ENCODE results near the gene DAG1. TPM values are rescaled to one million over a fixed set of nuclear protein-coding genes. Genes with fewer than 3 reads are reported as not detected.

DAG1 gene
- polyA plus RNA-seq, 3 donors = 3.9 to 5.8 (median 4.2) TPM

- Mint-ChIP-seq H3K4me1 (peaks cover 3% of the 10 kb centered on the region), H3K36me3 (no peaks in the 10 kb centered on the region), H3K4me3 (no peak overlapping the region), H3K9me3 (no peaks in the 10 kb centered on the region), H3K27me3 (ENCODE audit: low read depth in 3 of 3) (peaks cover 3 to 8% (median 7%) of the 10 kb centered on the region in 3 donors), H3K27ac (no peak overlapping the region)
- no peaks in the 10 kb centered on the region for H3K27me3 ChIP-seq (ENCODE audit: control insufficient read depth in 2 of 2, insufficient read depth in 2 of 2, low read length in 2 of 2)
- intact Hi-C loops (cut with micrococcal nuclease) = loop anchor here in 1 of 2 donors (10.0 kb wide), 1 partner anchor 46 kb away; the partner anchor contains the start of genes RHOA and TCTA
- no peak overlapping the region for H3K4me2 ChIP-seq (replicated peaks; ENCODE audit: extremely low read depth, low read length, poor library complexity, severe bottlenecking)
- no peak overlapping the region for H3K27ac ChIP-seq (ENCODE audit: low read depth in 1 of 2, low read length in 2 of 2)
- WGBS (ENCODE audit: insufficient coverage) = 90% methylated on average over 2 of the region's 2 CpGs
- H4K20me1 ChIP-seq (ENCODE audit: insufficient read depth, low read length) = no peaks in the 10 kb centered on the region
- H3K4me1 ChIP-seq (ENCODE audit: control insufficient read depth in 1 of 2, insufficient read depth in 2 of 2, low read length in 2 of 2) = peaks cover 0 to 4% of the 10 kb centered on the region in 2 donors
- no peaks in the 10 kb centered on the region for H3K9me3 ChIP-seq (replicated peaks in 1 of 2; ENCODE audit: control insufficient read depth in 1 of 2, insufficient read depth in 1 of 2, low read length in 2 of 2)
- H3K36me3 ChIP-seq (replicated peaks in 1 of 2; ENCODE audit: control insufficient read depth in 1 of 2, insufficient read depth in 2 of 2, low read length in 2 of 2) = no peaks in the 10 kb centered on the region
- H3K9ac ChIP-seq (ENCODE audit: insufficient read depth, low read length, poor library complexity, severe bottlenecking) = no peak overlapping the region
- DNase-seq = no peak
- no peaks in the 10 kb centered on the region for H3K79me2 ChIP-seq (ENCODE audit: insufficient read depth, low read length)
- no peak overlapping the region for H3K4me3 ChIP-seq (replicated peaks in 1 of 3; ENCODE audit: low read depth in 2 of 3, low read length in 3 of 3)
- no peak for TF ChIP-seq CTCF (IDR thresholded peaks at IDR 0.05)
- H2AFZ ChIP-seq (ENCODE audit: insufficient read depth, low read depth, low read length, poor library complexity, severe bottlenecking) = no peak overlapping the region
Observed at GRCh38 chr3:49460188-49460890, 9.7 kb upstream of the DAG1 start.

GRCh38 chr3:49460956-49461355 lies 9.1 kb upstream of the DAG1 start:
- Mint-ChIP-seq H3K9me3 (no peaks in the 10 kb centered on the region), H3K27me3 (ENCODE audit: low read depth in 3 of 3) (peaks cover 3 to 8% (median 5%) of the 10 kb centered on the region in 3 donors), H3K36me3 (no peaks in the 10 kb centered on the region), H3K4me1 (peaks cover 9% of the 10 kb centered on the region), H3K27ac (no peak overlapping the region), H3K4me3 (no peak overlapping the region)
- DNase-seq = no peak
- intact Hi-C loops (cut with micrococcal nuclease) = loop anchor here in 1 of 2 donors (10.0 kb wide), 1 partner anchor 46 kb away; the partner anchor contains the start of genes RHOA and TCTA
- Histone ChIP-seq H3K4me1 (ENCODE audit: control insufficient read depth in 1 of 2, insufficient read depth in 2 of 2, low read length in 2 of 2) (peaks cover 5 to 10% of the 10 kb centered on the region in 2 donors), H3K36me3 (replicated peaks in 1 of 2; ENCODE audit: control insufficient read depth in 1 of 2, insufficient read depth in 2 of 2, low read length in 2 of 2) (no peaks in the 10 kb centered on the region), H3K4me3 (replicated peaks in 1 of 3; ENCODE audit: low read depth in 2 of 3, low read length in 3 of 3) (no peak overlapping the region), H3K9ac (ENCODE audit: insufficient read depth, low read length, poor library complexity, severe bottlenecking) (no peak overlapping the region), H3K27ac (ENCODE audit: low read depth in 1 of 2, low read length in 2 of 2) (no peak overlapping the region), H3K9me3 (replicated peaks in 1 of 2; ENCODE audit: control insufficient read depth in 1 of 2, insufficient read depth in 1 of 2, low read length in 2 of 2) (no peaks in the 10 kb centered on the region), H4K20me1 (ENCODE audit: insufficient read depth, low read length) (no peaks in the 10 kb centered on the region), H3K27me3 (ENCODE audit: control insufficient read depth in 2 of 2, insufficient read depth in 2 of 2, low read length in 2 of 2) (no peaks in the 10 kb centered on the region), H3K4me2 (replicated peaks; ENCODE audit: extremely low read depth, low read length, poor library complexity, severe bottlenecking) (no peak overlapping the region), H3K79me2 (ENCODE audit: insufficient read depth, low read length) (no peaks in the 10 kb centered on the region), H2AFZ (ENCODE audit: insufficient read depth, low read depth, low read length, poor library complexity, severe bottlenecking) (no peak overlapping the region)
- WGBS (ENCODE audit: insufficient coverage) = 93% methylated on average over 4 of the region's 4 CpGs
- TF ChIP-seq CTCF (IDR thresholded peaks at IDR 0.05) = no peak

All from CD14-positive monocyte (primary cell).